Activated T-helper 1 cell treated with anti-CD3 and anti-CD28 coated beads, Interleukin-12 subunit alpha, Interleukin-12 subunit beta, Interleukin-2, Interleukin-4 antibody, amounts not matched to agents 30 ng/mL and 10 ng/mL and 1 ng/mL, durations not matched to agents 14 hours and 24 hours and 36 hours (primary cell): ENCODE results near the gene CHID1. TPM values are rescaled to one million over a fixed set of nuclear protein-coding genes. Genes with fewer than 3 reads are reported as not detected.

Experiments used
- DNase-seq: peaks from one replicate; pipeline ENCODE4 v3.0.0; 2021; ENCODE audit warnings: low spot score
- H3K27ac Mint-ChIP-seq: one replicate; pipeline ENCODE4 v1.8.0; 2021; ENCODE audit warnings: mild to moderate bottlenecking, mixed read lengths
- H3K27me3 Mint-ChIP-seq: one replicate; pipeline ENCODE4 v1.8.0; 2022; ENCODE audit warnings: mild to moderate bottlenecking, moderate library complexity, mixed read lengths; ENCODE audit not compliant: insufficient read depth
- H3K36me3 Mint-ChIP-seq: one replicate; pipeline ENCODE4 v1.8.0; 2021; ENCODE audit warnings: low read depth, mixed read lengths
- H3K4me1 Mint-ChIP-seq: one replicate; pipeline ENCODE4 v1.8.0; 2021; ENCODE audit warnings: low read depth, mixed read lengths
- H3K4me3 Mint-ChIP-seq: one replicate; pipeline ENCODE4 v1.8.0; 2021; ENCODE audit warnings: mild to moderate bottlenecking, moderate library complexity, mixed read lengths
- H3K9me3 Mint-ChIP-seq: one replicate; pipeline ENCODE4 v1.8.0; 2021; ENCODE audit warnings: mixed read lengths
- intact Hi-C: fragments of 100-400 bp; cut with micrococcal nuclease; formaldehyde crosslinking; loops from one replicate; pipeline ENCODE4 v1.15.1; 2024
- total RNA-seq: library from RNA; stranded (reverse); gene quantifications from 2 replicates; pipeline ENCODE4 v1.2.3, GENCODE V29; 2022

CHID1 gene
- total RNA-seq, 1 donor from 2014 or later = 110 TPM

- H3K4me3 Mint-ChIP-seq = no peak overlapping the region
- H3K27ac Mint-ChIP-seq = no peak overlapping the region
- intact Hi-C loops = no loop called here
- peaks cover 13% of the 10 kb centered on the region for H3K36me3 Mint-ChIP-seq
- DNase-seq = no peak
- H3K27me3 Mint-ChIP-seq = no peaks in the 10 kb centered on the region
- H3K9me3 Mint-ChIP-seq = no peaks in the 10 kb centered on the region
- H3K4me1 Mint-ChIP-seq = peaks cover 6% of the 10 kb centered on the region
These were observed 13.1 kb downstream of the CHID1 start for GRCh38 chr11:897253-898142.

GRCh38 chr11:895331-896110 lies 15.1 kb downstream of the CHID1 start:
- H3K27ac Mint-ChIP-seq = no peak overlapping the region
- peaks cover 2% of the 10 kb centered on the region for H3K36me3 Mint-ChIP-seq
- intact Hi-C loops = no loop called here
- no peaks in the 10 kb centered on the region for H3K9me3 Mint-ChIP-seq
- H3K27me3 Mint-ChIP-seq = no peaks in the 10 kb centered on the region
- H3K4me3 Mint-ChIP-seq = no peak overlapping the region
- H3K4me1 Mint-ChIP-seq = no peaks in the 10 kb centered on the region
- DNase-seq = no peak

GRCh38 chr11:894575-895201 lies 15.9 kb downstream of the CHID1 start:
- Mint-ChIP-seq H3K9me3 (no peaks in the 10 kb centered on the region), H3K27ac (no peak overlapping the region), H3K4me1 (no peaks in the 10 kb centered on the region), H3K27me3 (no peaks in the 10 kb centered on the region), H3K36me3 (no peaks in the 10 kb centered on the region), H3K4me3 (no peak overlapping the region)
- intact Hi-C loops = no loop called here
- no peak for DNase-seq

- Mint-ChIP-seq H3K27me3 (no peaks in the 10 kb centered on the region), H3K36me3 (no peaks in the 10 kb centered on the region), H3K9me3 (no peaks in the 10 kb centered on the region), H3K27ac (no peak overlapping the region), H3K4me1 (no peaks in the 10 kb centered on the region), H3K4me3 (no peak overlapping the region)
- DNase-seq = no peak
- intact Hi-C loops = no loop called here
These were observed 17.5 kb downstream of the CHID1 start for GRCh38 chr11:893008-893654.

- DNase-seq = no peak
- Mint-ChIP-seq H3K4me1 (no peaks in the 10 kb centered on the region), H3K9me3 (no peaks in the 10 kb centered on the region), H3K4me3 (no peak overlapping the region), H3K27ac (no peak overlapping the region), H3K27me3 (no peaks in the 10 kb centered on the region), H3K36me3 (peaks cover 6% of the 10 kb centered on the region)
- intact Hi-C loops = no loop called here
These were observed 19.6 kb downstream of the CHID1 start for GRCh38 chr11:890794-891540.

- intact Hi-C loops = no loop called here
- no peak for DNase-seq
- Mint-ChIP-seq H3K36me3 (peaks cover 6% of the 10 kb centered on the region), H3K27ac (no peak overlapping the region), H3K4me1 (no peaks in the 10 kb centered on the region), H3K9me3 (no peaks in the 10 kb centered on the region), H3K27me3 (no peaks in the 10 kb centered on the region), H3K4me3 (no peak overlapping the region)
These were observed 20.7 kb downstream of the CHID1 start for GRCh38 chr11:889687-890475.

- no peak overlapping the region for H3K4me3 Mint-ChIP-seq
- no peaks in the 10 kb centered on the region for H3K4me1 Mint-ChIP-seq
- intact Hi-C loops = no loop called here
- no peak overlapping the region for H3K27ac Mint-ChIP-seq
- DNase-seq = no peak
- peaks cover 6% of the 10 kb centered on the region for H3K36me3 Mint-ChIP-seq
- H3K27me3 Mint-ChIP-seq = no peaks in the 10 kb centered on the region
- no peaks in the 10 kb centered on the region for H3K9me3 Mint-ChIP-seq
These were observed 21.4 kb downstream of the CHID1 start for GRCh38 chr11:889257-889656.

- Mint-ChIP-seq H3K27me3 (no peaks in the 10 kb centered on the region), H3K4me3 (no peak overlapping the region), H3K4me1 (no peaks in the 10 kb centered on the region), H3K27ac (no peak overlapping the region), H3K36me3 (peaks cover 6% of the 10 kb centered on the region), H3K9me3 (no peaks in the 10 kb centered on the region)
- DNase-seq = no peak
- intact Hi-C loops = no loop called here
These were observed 22.0 kb downstream of the CHID1 start for GRCh38 chr11:888310-889212.

GRCh38 chr11:887589-887988 lies 23.0 kb downstream of the CHID1 start:
- no peak for DNase-seq
- Mint-ChIP-seq H3K27me3 (no peaks in the 10 kb centered on the region), H3K9me3 (no peaks in the 10 kb centered on the region), H3K4me1 (no peaks in the 10 kb centered on the region), H3K27ac (no peak overlapping the region), H3K4me3 (no peak overlapping the region), H3K36me3 (peaks cover 6% of the 10 kb centered on the region)
- intact Hi-C loops = no loop called here

GRCh38 chr11:886568-886967 lies 24.0 kb downstream of the CHID1 start:
- Mint-ChIP-seq H3K36me3 (peaks cover 12% of the 10 kb centered on the region), H3K27ac (no peak overlapping the region), H3K4me1 (no peaks in the 10 kb centered on the region), H3K9me3 (no peaks in the 10 kb centered on the region), H3K27me3 (no peaks in the 10 kb centered on the region), H3K4me3 (no peak overlapping the region)
- intact Hi-C loops = no loop called here
- DNase-seq = no peak

GRCh38 chr11:884578-885070 lies 26.0 kb downstream of the CHID1 start:
- Mint-ChIP-seq H3K27me3 (no peaks in the 10 kb centered on the region), H3K4me3 (no peak overlapping the region), H3K9me3 (no peaks in the 10 kb centered on the region), H3K36me3 (peaks cover 16% of the 10 kb centered on the region), H3K27ac (no peak overlapping the region), H3K4me1 (no peaks in the 10 kb centered on the region)
- no peak for DNase-seq
- intact Hi-C loops = no loop called here
